HepG2 (cell line): ENCODE results near the gene UQCRHL. TPM values are rescaled to one million over a fixed set of nuclear protein-coding genes. Genes with fewer than 3 reads are reported as not detected.
A peak's percentile ranks its signal among the peaks of the same experiment; 100 is the strongest.

ENCODE experiments used
- CCDC6 ChIP-seq: sonication (generic); formaldehyde crosslinking; IDR thresholded peaks from 2 replicates; pipeline ENCODE4 v1.8.1; 2022; ENCODE audit warnings: mild to moderate bottlenecking, missing genetic modification reagents, moderate library complexity
- EEA1 ChIP-seq: sonication (generic); formaldehyde crosslinking; IDR thresholded peaks from 2 replicates; pipeline ENCODE4 v1.5.1; 2020; ENCODE audit warnings: mild to moderate bottlenecking, missing genetic modification reagents, borderline replicate concordance
- GLI4 ChIP-seq: sonication (generic); formaldehyde crosslinking; IDR thresholded peaks from 2 replicates; pipeline ENCODE4 v1.5.1; 2020; ENCODE audit warnings: missing genetic modification reagents, mild to moderate bottlenecking, moderate library complexity, borderline replicate concordance
- IKZF4 ChIP-seq: sonication (generic); formaldehyde crosslinking; IDR thresholded peaks from 2 replicates; pipeline ENCODE4 v1.5.1; 2020; ENCODE audit warnings: borderline replicate concordance, mild to moderate bottlenecking, low read depth, missing genetic modification reagents; ENCODE audit errors: not compliant biosample characterization
- NFKBIZ ChIP-seq: IDR thresholded peaks from 2 replicates; pipeline ENCODE4 v1.6.1; 2018; ENCODE audit warnings: missing genetic modification reagents, missing compliant biosample characterization
- ZNF883 ChIP-seq: sonication (generic); formaldehyde crosslinking; IDR thresholded peaks from 2 replicates; pipeline ENCODE4 v1.5.1; 2020; ENCODE audit warnings: mild to moderate bottlenecking, missing genetic modification reagents; ENCODE audit errors: not compliant biosample characterization
- ZSCAN31 ChIP-seq: sonication (generic); formaldehyde crosslinking; IDR thresholded peaks from 2 replicates; pipeline ENCODE4 v1.5.0; 2020; ENCODE audit warnings: low read depth, mild to moderate bottlenecking, missing genetic modification reagents
- polyA plus RNA-seq, 8 experiments: library from polyadenylated mRNA; depleted of rRNA in 3 of 8; stranded (reverse) in 7 of 8; unstranded in 1 of 8; fragments of >200 nt; fragmentation: Illumina TruSeq in 4 of 8; extraction: Trizol in 4 of 8; gene quantifications; 2 replicates each; pipeline versions ENCODE4 v1.2.1 to v1.2.3, GENCODE V29; 2011 to 2016; ENCODE audit warnings: low read depth in 4 of 8, missing spikeins in 1 of 8, mixed read lengths in 1 of 8; ENCODE audit not compliant: insufficient read depth in 1 of 8
- total RNA-seq, 5 experiments: library from RNA; depleted of rRNA; stranded (reverse); fragments of >200 nt; fragmentation: Illumina TruSeq; extraction: Trizol; gene quantifications; 2 replicates each; pipeline ENCODE4 v1.2.3, GENCODE V29; 2016; ENCODE audit warnings: low read depth in 1 of 5
- TF ChIP-seq, protein P1 (sequence below): sonication (generic); formaldehyde crosslinking; IDR thresholded peaks from 2 replicates; pipeline ENCODE4 v1.5.0; 2020; ENCODE audit warnings: missing genetic modification reagents
- TF ChIP-seq, protein P2 (sequence below): sonication (generic); formaldehyde crosslinking; conservative IDR thresholded peaks from 2 replicates; pipeline ENCODE4 v1.4.0; 2020; ENCODE audit warnings: missing genetic modification reagents
- TF ChIP-seq, protein P3 (sequence below): sonication (generic); formaldehyde crosslinking; IDR thresholded peaks from 2 replicates; pipeline ENCODE4 v1.4.0; 2020; ENCODE audit warnings: mild to moderate bottlenecking, missing genetic modification reagents
- TF ChIP-seq, protein P4 (sequence below): sonication (generic); formaldehyde crosslinking; IDR thresholded peaks from 2 replicates; pipeline ENCODE4 v1.5.0; 2020; ENCODE audit warnings: mild to moderate bottlenecking, missing genetic modification reagents
- TF ChIP-seq, protein P5 (sequence below): sonication (generic); formaldehyde crosslinking; IDR thresholded peaks from 2 replicates; pipeline ENCODE4 v1.5.0; 2020; ENCODE audit warnings: missing genetic modification reagents
- TF ChIP-seq, protein P6 (sequence below): IDR thresholded peaks from 2 replicates; pipeline ENCODE4 v1.6.1; 2016; ENCODE audit warnings: low read depth
- TF ChIP-seq, protein P7 (sequence below): IDR thresholded peaks from 2 replicates; pipeline ENCODE4 v1.6.1; 2016; ENCODE audit warnings: mild to moderate bottlenecking

UQCRHL gene
- total and polyA plus RNA-seq, 2 of the 13 experiments (the other 11 are each of a cell fraction or from before 2014, with no cell fraction given) = 1.8 to 2.3 TPM

DNA sequence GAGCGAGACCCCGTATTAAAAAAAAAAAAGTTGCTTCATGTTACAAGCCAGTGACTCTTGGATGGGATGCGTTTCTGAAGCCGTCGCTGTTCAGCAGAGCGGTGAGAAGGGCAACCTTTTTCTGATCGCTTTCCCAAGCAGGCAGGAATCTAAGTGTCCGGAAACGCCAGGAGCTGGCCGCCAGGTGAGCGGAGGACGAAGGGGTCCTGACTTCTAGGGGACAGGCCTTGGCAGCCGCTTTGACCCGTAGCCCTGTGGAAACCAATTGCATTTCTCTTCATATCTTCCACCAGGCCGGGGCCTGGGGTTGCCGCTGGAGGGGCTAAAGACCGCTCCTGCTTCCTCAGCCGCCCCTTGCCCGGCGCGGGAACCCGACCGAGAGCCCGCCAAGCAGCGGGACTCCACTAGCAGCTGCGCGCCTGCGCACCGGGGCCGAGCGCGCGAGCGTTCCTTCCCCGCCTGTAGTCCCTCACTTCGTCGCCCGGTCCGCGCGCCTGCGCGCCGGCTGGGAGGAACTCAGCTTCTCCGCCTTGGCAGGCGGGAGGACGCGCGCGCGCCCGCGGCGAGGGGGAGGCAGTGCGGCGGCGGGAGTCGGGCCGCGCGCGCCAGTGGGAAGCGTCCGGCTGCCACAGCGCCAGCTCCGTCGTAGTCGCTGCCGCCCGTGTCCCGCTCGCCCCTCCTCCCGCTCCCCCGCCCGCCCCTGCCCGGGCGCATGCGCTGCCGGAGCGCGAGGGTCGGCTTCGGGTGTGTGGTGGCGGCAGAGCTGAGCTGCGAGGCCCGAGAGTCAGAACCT is 39.8 kb upstream of the UQCRHL start, which contains the start of gene SPEN (continued):
- TF ChIP-seq, protein P1, sequence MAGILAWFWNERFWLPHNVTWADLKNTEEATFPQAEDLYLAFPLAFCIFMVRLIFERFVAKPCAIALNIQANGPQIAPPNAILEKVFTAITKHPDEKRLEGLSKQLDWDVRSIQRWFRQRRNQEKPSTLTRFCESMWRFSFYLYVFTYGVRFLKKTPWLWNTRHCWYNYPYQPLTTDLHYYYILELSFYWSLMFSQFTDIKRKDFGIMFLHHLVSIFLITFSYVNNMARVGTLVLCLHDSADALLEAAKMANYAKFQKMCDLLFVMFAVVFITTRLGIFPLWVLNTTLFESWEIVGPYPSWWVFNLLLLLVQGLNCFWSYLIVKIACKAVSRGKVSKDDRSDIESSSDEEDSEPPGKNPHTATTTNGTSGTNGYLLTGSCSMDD = no peak
- TF ChIP-seq CCDC6 (CRISPR knock-in tag) = peak; percentile 14; the same call in 1 of the 2 replicates
- TF ChIP-seq ZNF883 (CRISPR knock-in tag) = peak; percentile 64
- TF ChIP-seq, protein P2, sequence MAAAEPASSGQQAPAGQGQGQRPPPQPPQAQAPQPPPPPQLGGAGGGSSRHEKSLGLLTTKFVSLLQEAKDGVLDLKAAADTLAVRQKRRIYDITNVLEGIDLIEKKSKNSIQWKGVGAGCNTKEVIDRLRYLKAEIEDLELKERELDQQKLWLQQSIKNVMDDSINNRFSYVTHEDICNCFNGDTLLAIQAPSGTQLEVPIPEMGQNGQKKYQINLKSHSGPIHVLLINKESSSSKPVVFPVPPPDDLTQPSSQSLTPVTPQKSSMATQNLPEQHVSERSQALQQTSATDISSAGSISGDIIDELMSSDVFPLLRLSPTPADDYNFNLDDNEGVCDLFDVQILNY = peak; percentile 76; the same call in 1 of the 2 replicates
- TF ChIP-seq, protein P3, sequence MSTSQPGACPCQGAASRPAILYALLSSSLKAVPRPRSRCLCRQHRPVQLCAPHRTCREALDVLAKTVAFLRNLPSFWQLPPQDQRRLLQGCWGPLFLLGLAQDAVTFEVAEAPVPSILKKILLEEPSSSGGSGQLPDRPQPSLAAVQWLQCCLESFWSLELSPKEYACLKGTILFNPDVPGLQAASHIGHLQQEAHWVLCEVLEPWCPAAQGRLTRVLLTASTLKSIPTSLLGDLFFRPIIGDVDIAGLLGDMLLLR = no peak
- TF ChIP-seq EEA1 (CRISPR knock-in tag) = peak; percentile 26; the same call in 1 of the 2 replicates
- TF ChIP-seq, protein P4, sequence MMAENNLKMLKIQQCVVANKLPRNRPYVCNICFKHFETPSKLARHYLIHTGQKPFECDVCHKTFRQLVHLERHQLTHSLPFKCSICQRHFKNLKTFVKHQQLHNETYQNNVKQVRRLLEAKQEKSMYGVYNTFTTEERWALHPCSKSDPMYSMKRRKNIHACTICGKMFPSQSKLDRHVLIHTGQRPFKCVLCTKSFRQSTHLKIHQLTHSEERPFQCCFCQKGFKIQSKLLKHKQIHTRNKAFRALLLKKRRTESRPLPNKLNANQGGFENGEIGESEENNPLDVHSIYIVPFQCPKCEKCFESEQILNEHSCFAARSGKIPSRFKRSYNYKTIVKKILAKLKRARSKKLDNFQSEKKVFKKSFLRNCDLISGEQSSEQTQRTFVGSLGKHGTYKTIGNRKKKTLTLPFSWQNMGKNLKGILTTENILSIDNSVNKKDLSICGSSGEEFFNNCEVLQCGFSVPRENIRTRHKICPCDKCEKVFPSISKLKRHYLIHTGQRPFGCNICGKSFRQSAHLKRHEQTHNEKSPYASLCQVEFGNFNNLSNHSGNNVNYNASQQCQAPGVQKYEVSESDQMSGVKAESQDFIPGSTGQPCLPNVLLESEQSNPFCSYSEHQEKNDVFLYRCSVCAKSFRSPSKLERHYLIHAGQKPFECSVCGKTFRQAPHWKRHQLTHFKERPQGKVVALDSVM = peak; percentile 9; the same call in 1 of the 2 replicates
- TF ChIP-seq, protein P5, sequence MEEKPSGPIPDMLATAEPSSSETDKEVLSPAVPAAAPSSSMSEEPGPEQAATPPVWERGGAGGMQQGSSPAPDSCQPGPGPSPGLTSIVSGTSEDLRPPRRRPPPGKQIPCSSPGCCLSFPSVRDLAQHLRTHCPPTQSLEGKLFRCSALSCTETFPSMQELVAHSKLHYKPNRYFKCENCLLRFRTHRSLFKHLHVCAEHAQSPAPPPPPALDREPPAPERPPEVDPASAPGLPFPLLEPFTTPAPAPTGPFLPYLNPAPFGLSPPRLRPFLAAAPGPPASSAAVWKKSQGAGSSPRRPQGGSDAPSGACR = no peak
- no peak for TF ChIP-seq NFKBIZ (CRISPR knock-in tag)
- TF ChIP-seq, protein P6, sequence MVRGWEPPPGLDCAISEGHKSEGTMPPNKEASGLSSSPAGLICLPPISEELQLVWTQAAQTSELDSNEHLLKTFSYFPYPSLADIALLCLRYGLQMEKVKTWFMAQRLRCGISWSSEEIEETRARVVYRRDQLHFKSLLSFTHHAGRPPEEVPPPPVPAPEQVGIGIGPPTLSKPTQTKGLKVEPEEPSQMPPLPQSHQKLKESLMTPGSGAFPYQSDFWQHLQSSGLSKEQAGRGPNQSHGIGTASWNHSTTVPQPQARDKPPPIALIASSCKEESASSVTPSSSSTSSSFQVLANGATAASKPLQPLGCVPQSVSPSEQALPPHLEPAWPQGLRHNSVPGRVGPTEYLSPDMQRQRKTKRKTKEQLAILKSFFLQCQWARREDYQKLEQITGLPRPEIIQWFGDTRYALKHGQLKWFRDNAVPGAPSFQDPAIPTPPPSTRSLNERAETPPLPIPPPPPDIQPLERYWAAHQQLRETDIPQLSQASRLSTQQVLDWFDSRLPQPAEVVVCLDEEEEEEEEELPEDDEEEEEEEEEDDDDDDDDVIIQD (CRISPR knock-in tag) = no peak
- TF ChIP-seq, protein P7, sequence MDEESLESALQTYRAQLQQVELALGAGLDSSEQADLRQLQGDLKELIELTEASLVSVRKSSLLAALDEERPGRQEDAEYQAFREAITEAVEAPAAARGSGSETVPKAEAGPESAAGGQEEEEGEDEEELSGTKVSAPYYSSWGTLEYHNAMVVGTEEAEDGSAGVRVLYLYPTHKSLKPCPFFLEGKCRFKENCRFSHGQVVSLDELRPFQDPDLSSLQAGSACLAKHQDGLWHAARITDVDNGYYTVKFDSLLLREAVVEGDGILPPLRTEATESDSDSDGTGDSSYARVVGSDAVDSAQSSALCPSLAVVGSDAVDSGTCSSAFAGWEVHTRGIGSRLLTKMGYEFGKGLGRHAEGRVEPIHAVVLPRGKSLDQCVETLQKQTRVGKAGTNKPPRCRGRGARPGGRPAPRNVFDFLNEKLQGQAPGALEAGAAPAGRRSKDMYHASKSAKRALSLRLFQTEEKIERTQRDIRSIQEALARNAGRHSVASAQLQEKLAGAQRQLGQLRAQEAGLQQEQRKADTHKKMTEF = peak; percentile 50; the same call in 1 of the 2 replicates
- TF ChIP-seq ZSCAN31 (CRISPR knock-in tag) = peak; percentile 71
- 0 out of 2 replicates have a peak, but pooled peaks have one; percentile 55 for TF ChIP-seq GLI4
- peak; percentile 55 for TF ChIP-seq IKZF4
